22Rv1 (cell line): ENCODE measurements around the gene HGFAC.

Source experiments
- ZFX ChIP-seq: fragments of 450-650 bp; IDR thresholded peaks from 2 replicates; pipeline ENCODE4 v1.6.1; 2017; ENCODE audit warnings: antibody characterized with exemption, borderline replicate concordance
- TF ChIP-seq, protein P1 (sequence below): fragments of 450-650 bp; IDR thresholded peaks from 2 replicates; pipeline ENCODE4 v1.5.1; 2017; ENCODE audit warnings: mild to moderate bottlenecking

DNA sequence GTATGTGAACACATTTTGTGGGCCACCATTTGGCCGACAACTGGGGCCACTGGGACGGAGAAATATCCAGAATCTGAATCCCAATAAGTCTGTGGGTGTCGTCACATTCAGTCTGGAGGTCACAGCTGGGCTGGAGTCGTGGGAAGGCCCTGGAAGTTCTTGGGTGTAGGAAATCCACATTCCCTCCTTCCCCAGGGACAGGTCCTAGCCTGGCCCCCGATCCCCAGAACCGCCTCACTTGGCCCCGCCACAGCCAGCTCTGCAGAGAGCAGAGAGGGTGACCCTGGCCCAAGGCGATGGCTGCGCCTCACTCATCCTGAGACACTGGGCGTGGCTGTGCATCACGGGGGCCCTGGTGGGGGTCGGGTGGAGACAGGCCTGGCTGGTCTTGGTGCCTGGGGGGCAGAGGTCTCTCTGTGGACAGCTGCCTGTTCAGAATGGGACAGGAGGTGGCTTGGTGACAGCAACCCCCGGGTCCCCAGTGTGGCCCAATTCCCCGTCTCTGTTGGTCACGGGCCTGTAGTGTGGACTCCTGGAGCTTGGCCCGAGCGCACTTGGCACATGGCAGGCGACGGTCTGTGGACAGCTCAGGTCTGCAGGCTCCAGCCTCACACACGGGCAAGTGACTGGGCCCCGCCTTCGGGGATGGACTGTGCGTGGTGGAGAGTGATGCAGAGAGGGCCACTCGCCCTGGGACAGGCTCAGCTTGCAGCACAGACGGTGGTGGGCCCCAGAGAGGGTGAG is 37.8 kb downstream of the HGFAC start:
- TF ChIP-seq, protein P1, sequence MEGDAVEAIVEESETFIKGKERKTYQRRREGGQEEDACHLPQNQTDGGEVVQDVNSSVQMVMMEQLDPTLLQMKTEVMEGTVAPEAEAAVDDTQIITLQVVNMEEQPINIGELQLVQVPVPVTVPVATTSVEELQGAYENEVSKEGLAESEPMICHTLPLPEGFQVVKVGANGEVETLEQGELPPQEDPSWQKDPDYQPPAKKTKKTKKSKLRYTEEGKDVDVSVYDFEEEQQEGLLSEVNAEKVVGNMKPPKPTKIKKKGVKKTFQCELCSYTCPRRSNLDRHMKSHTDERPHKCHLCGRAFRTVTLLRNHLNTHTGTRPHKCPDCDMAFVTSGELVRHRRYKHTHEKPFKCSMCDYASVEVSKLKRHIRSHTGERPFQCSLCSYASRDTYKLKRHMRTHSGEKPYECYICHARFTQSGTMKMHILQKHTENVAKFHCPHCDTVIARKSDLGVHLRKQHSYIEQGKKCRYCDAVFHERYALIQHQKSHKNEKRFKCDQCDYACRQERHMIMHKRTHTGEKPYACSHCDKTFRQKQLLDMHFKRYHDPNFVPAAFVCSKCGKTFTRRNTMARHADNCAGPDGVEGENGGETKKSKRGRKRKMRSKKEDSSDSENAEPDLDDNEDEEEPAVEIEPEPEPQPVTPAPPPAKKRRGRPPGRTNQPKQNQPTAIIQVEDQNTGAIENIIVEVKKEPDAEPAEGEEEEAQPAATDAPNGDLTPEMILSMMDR = no peak
- TF ChIP-seq ZFX = no peak
